ENCODE measurements around the gene RPN1.
A peak's percentile ranks its signal among the peaks of the same experiment; 100 is the strongest.

Gene RPN1

GRCh38 chr3:128648940-128649663 is 1.5 kb downstream of the RPN1 start:
- no peak for DNase-seq

GRCh38 chr3:128648402-128648801 is 2.2 kb downstream of the RPN1 start:
- DNase-seq, result no peak

DNA sequence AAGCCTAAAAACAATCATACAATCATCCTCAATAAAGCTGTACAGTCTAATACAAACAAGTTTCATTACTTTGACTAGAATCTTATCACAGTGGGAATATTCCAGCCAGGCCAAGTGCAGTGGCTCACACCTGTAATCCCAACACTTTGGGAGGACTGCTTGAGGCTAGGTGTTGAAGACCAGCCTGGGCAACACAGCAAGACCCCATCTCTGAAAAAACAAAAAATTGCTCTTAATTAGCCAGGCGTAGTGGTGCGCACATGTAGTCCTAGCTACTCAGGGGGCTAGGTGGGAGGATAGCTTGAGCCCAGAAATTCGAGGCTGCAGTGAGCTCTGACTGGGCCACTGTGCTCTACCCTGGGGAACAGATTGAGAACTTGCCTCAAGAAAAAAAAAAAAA is 3.3 kb downstream of the RPN1 start:
- DNase-seq, result no peak

GRCh38 chr3:128634075-128634611 is 16.5 kb downstream of the RPN1 start:
- no peak for DNase-seq

- no peak for DNase-seq
These were observed 18.3 kb downstream of the RPN1 start for GRCh38 chr3:128632301-128632700.

- no peak for DNase-seq
These were observed 20.7 kb downstream of the RPN1 start for GRCh38 chr3:128629936-128630335.

DNA sequence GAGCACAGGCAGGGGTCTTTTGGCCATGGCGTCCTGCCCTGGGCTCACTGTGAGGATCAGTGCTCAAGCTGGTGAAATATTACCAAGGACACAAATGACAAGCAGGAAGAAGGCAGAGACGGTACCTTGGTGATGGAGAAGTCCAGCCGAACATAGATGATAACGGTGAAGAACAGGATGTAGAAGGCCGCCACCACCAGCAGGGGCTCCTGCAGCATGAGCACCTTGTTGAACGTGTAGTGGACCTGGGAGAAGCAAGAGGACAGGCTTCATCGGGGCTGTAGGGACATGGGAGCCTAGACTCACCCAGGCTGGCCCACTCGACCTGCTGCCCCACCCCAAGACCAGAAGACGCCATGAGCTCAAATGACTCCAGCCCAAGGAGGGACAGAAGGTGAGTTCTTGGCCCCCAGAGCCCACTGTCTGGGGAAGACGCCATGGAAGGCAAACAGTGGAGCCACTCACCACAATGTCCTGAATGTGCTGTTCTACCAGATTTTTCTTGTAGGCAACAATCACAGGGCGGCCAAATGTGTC is 25.1 kb downstream of the RPN1 start:
- no peak for DNase-seq

DNA sequence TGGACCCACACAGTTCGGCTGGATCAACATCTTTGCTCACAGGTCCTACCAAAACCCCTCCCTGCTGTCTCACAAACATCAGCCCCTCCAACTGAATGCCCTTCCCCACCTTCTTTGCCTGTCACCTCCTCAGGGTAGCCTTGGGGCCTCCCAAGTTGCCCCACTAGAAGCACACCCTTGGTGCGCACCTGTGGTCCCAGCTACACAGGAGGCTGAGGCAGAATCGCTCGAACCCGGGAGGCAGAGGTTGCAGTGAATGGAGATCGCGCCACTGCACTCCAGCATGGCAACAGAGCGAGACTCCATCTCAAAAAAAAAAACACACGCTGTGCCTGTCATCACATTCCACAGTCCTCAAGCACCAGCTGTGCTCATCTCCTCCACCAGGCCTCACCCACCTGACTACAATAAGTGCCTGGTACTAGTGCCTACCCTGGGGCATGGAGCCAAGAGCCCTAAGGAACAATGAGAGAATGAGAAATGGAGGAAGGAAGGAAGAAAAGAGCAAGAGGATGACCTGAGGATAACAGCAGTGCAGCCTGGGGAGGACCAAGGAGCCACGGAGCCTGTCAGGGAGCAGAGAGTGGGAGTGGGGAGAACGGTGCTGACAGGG is 26.0 kb downstream of the RPN1 start:
- no peak for DNase-seq

DNA sequence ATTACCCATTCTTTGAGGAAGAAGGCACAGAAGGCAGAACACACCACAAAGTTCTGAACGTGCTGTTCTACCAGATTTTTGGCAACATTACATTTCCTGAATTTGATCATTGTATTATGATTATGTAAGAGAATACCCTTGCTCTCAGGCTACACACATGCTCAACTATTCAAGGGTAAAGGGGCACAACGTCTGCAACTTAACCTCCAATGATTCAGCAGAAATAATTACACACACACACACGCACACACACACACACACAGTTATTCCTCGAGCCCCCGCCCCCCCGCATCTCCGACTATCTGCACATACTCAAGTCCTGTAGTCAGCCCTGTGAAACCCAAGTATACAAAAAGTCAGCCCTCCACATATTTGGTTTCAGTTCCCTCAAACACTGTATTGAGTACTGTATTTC is 26.8 kb downstream of the RPN1 start:
- DNase-seq, result no peak

- DNase-seq, result no peak
These were observed 28.7 kb downstream of the RPN1 start for GRCh38 chr3:128621931-128622330.

GRCh38 chr3:128621234-128621633 is 29.4 kb downstream of the RPN1 start:
- no peak for DNase-seq

GRCh38 chr3:128620268-128620691 is 30.3 kb downstream of the RPN1 start:
- no peak for DNase-seq

GRCh38 chr3:128619146-128619890 is 31.3 kb downstream of the RPN1 start:
- DNase-seq, result no peak

GRCh38 chr3:128618398-128618726 is 32.3 kb downstream of the RPN1 start:
- no peak for DNase-seq

DNA sequence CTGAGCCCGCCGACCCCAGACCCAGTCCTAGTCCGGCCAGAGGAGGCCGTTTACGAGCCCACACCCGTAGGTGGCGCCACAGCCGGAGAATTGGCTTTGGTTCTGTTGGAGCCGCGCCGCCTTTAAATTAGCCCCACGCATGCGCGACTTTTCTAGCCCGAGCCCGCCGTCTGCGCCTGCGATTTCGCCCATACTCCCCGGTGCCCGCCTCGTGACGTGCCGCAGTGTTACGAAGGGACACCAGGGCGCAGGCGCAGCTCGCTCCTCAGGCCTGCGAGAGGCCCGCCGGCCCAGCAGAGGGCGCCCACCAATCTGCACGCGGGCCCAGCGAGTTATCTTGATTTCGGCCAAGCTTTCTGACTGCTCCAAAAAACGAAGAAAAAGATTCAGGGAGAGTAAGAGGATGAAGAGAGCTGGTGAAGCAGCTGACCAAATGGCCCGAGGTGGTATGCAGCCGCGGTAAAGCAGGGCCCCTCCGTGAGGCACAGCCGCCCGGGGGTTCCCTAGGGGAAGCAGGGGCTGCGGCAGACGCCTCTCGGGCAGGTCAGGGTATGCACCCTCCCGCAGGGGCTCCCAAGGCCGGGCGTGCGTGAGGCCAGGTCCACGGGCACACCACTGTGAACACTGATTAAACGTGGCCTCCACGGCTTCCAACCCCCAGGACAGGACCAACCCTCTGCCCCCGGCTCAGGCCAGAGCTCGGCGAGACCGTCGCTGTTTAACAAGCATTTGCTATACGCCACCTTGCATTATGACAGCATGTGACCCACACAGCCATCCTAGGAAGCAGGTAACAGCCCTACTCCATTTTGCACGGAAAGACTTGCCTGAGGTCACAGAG is 32.8 kb downstream of the RPN1 start:
- peak; percentile 94 for DNase-seq

- no peak for DNase-seq
These were observed 33.4 kb downstream of the RPN1 start for GRCh38 chr3:128617270-128617556.

DNA sequence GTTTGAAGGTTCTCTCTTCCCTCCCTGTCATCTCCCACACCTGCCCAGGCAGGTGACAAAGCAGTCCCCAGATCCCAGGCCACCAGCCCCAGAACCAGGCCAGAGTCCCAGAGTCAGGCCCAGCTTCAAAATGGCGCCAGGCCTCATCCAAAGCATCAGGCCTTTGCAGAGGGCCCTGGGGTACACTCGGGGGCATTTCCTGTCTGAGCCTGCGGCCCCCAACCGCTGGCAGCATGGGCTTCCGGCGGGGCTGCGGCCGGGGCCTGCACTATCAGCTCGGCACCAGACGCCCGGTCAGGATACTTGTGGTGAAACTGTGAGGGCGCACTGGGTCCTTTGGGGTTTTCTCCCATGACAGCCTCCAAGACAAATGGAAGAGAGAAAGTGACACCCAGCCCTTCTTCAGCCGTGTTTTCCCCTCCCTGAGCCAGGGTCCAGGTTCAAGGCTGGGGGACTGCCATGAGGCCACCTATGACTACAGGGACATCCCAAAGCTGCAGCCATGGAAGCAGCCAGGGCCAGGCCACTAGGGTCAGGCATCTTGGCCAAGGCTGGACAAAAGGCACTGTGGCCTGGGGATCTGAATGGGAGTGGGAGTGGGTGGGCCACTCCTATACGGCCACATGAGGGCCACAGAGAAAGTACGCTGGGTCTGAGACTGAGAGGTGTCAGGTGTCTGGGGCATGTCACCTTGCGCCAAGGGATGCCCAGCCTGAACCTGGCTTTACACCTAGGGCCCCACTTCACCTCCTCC is 33.9 kb downstream of the RPN1 start:
- no peak for DNase-seq

- DNase-seq, result no peak
These were observed 36.5 kb downstream of the RPN1 start for GRCh38 chr3:128614076-128614475.

DNA sequence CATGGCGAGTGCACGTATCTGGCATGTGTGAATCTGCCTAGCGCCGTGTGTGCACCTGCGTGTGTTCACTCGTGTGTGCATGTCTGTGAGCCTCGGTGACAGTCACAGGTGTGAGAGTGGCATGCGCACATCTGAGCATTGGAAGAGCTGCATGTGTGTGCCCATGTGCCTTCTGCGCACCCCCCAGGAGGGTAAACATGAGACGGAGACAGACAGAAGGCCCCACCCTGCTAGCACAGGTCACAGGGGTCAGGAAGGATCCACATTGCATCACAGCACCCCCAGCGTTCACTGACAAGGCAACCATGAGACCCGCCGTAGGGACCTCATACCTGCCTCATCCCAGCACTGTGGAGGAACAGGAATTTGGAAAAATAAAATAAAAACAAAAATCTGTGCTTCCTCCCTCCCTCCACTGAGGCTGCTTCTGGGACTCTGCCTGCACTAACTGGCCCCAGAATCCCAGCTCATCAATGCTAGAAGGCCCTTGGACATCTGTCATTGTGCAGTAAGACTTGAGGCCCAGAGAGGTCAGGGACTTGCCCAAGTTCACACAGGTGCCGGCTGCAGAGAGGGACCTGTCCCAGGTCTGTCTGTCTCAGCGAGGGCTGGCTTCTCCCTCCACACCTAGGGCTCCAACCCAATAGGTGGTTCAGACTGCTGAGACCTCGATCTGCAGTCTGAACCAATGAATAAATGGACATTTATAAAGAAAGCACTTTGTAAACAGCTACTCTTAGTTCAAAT is 37.4 kb downstream of the RPN1 start:
- no peak for DNase-seq

- DNase-seq, result no peak
These were observed 40.1 kb downstream of the RPN1 start for GRCh38 chr3:128610451-128611070.

DNA sequence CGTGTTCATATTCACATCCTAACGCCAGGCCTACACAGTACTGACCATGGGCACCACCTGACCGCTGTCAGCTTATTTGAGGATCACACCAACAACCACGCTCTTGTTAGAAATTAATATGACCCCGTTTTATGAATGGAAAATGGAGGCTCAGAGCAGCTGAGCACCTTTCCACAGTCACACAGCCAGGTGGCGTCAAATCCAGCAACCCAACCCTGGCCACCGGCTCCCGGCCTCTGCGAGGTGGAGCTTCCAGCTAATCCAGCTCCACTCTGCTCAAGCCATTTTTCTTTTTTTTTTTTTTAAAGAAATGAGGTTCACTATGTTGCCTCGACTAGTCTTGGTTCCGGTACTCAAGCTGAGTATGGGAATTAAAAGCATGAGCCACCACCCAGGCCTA is 41.3 kb downstream of the RPN1 start:
- no peak for DNase-seq

Measured in NCI-H1694 treated with DMSO at 0.1 percent for 48 hours (cell line).